H1 (cell line): ENCODE data around the gene P2RX5. TPM values are rescaled to one million over a fixed set of nuclear protein-coding genes. Genes with fewer than 3 reads are reported as not detected.

Source experiments
- CTCF ChIA-PET: fragments of 300-600 bp; sonication (Branson Sonifier 250); formaldehyde crosslinking; loops from one replicate; lab custom pipeline; 2021; ENCODE audit not compliant: partially characterized antibody; lab: Charles Lee
- POLR2A ChIA-PET: fragments of 300-600 bp; sonication (Branson Sonifier 250); formaldehyde crosslinking; loops from one replicate; lab custom pipeline; 2021; ENCODE audit warnings: inconsistent platforms; ENCODE audit not compliant: partially characterized antibody; lab: Charles Lee
- DNase-seq, 2 experiments: peaks; one replicate each; pipeline versions ENCODE4 v3.0.0 to v3.0.0-alpha.2; 2010 to 2022; ENCODE audit warnings: low spot score in 2 of 2, low read depth in 1 of 2, mixed read lengths in 1 of 2
- FAIRE-seq: peaks from 2 replicates; lab custom pipeline; 2011; peaks lifted over from hg19 to GRCh38; lab: Jason Lieb, UNC
- H2AFZ ChIP-seq: 2 replicates; pipeline ENCODE4 v1.8.1; 2012; ENCODE audit warnings: low read length, inconsistent platforms
- H2AK5ac ChIP-seq: 2 replicates; pipeline ENCODE4 v1.6.1; 2013; ENCODE audit warnings: low read depth, low read length
- H2BK120ac ChIP-seq: replicated peaks from 2 replicates; pipeline ENCODE3; 2013; ENCODE audit warnings: low read depth, low read length, inconsistent platforms
- H2BK12ac ChIP-seq: 2 replicates; pipeline ENCODE4 v1.6.1; 2013; ENCODE audit warnings: low read depth, low read length
- H2BK15ac ChIP-seq: 2 replicates; pipeline ENCODE4 v1.6.1; 2013; ENCODE audit warnings: low read length
- H2BK20ac ChIP-seq: 2 replicates; pipeline ENCODE4 v1.6.1; 2013; ENCODE audit warnings: low read length
- H2BK5ac ChIP-seq: 2 replicates; pipeline ENCODE4 v1.6.1; 2013; ENCODE audit warnings: low read depth, low read length
- H3K14ac ChIP-seq: 2 replicates; pipeline ENCODE4 v1.6.1; 2013; ENCODE audit warnings: inconsistent platforms; ENCODE audit not compliant: insufficient read length
- H3K18ac ChIP-seq: 2 replicates; pipeline ENCODE4 v1.6.1; 2013; ENCODE audit warnings: low read length; ENCODE audit errors: extremely low read depth
- H3K23ac ChIP-seq: 2 replicates; pipeline ENCODE4 v1.6.1; 2013; ENCODE audit warnings: inconsistent platforms; ENCODE audit not compliant: insufficient read length
- H3K23me2 ChIP-seq: 2 replicates; pipeline ENCODE4 v1.6.1; 2013; ENCODE audit warnings: low read depth, low read length
- H3K27ac ChIP-seq: 2 replicates; pipeline ENCODE4 v1.6.1; 2011; ENCODE audit warnings: low read depth, low read length, inconsistent platforms
- H3K27me3 ChIP-seq, 4 experiments: replicated peaks in 1 of 4; 1 replicate in 1 of 4; 2 replicates in 3 of 4; pipeline versions ENCODE4 v1.6.1 to v1.8.1; 2011 to 2013; ENCODE audit warnings: low read length in 3 of 4, mild to moderate bottlenecking in 3 of 4, inconsistent platforms in 2 of 4, mixed read lengths in 2 of 4, moderate library complexity in 1 of 4; ENCODE audit not compliant: control insufficient read depth in 3 of 4, insufficient read depth in 3 of 4; ENCODE audit errors: extremely low read depth in 1 of 4
- H3K36me3 ChIP-seq, 4 experiments: 2 replicates each; pipeline versions ENCODE4 v1.6.1 to v1.8.1; 2011 to 2013; ENCODE audit warnings: mild to moderate bottlenecking in 4 of 4, low read length in 3 of 4, moderate library complexity in 2 of 4, control low read depth in 1 of 4, inconsistent platforms in 1 of 4; ENCODE audit not compliant: insufficient read depth in 4 of 4, control insufficient read depth in 2 of 4
- H3K4ac ChIP-seq: replicated peaks from 2 replicates; pipeline ENCODE3; 2013; ENCODE audit warnings: low read length, low read depth, mixed read lengths, inconsistent platforms; ENCODE audit not compliant: insufficient read length
- H3K4me1 ChIP-seq, 4 experiments: replicated peaks in 1 of 4; 1 replicate in 1 of 4; 2 replicates in 3 of 4; pipeline versions ENCODE4 v1.6.1 to v1.8.1; 2011 to 2013; ENCODE audit warnings: low read length in 3 of 4, inconsistent platforms in 2 of 4, mixed read lengths in 1 of 4; ENCODE audit not compliant: insufficient read depth in 4 of 4, control insufficient read depth in 3 of 4
- H3K4me2 ChIP-seq, 2 experiments: 2 replicates each; pipeline versions ENCODE4 v1.6.1 to v1.8.1; 2011 to 2013; ENCODE audit warnings: low read depth in 2 of 2, low read length in 2 of 2, control low read depth in 1 of 2, inconsistent platforms in 1 of 2, mild to moderate bottlenecking in 1 of 2; ENCODE audit not compliant: insufficient read depth in 1 of 2
- H3K4me3 ChIP-seq, 4 experiments: fragments of 200-600, 300-600 bp in 1 of 4; sonication (generic), shearing (Covaris generic), sonication (Bioruptor Twin) in 1 of 4; 2 replicates each; pipeline versions ENCODE4 v1.5.1 to v1.8.1; 2011 to 2016; ENCODE audit warnings: low read length in 4 of 4, low read depth in 3 of 4, control low read depth in 2 of 4, inconsistent platforms in 2 of 4, mild to moderate bottlenecking in 2 of 4, mixed read lengths in 1 of 4, moderate library complexity in 1 of 4; ENCODE audit not compliant: insufficient read depth in 2 of 4; ENCODE audit errors: extremely low read depth in 1 of 4
- H3K56ac ChIP-seq: replicated peaks from 2 replicates; pipeline ENCODE3; 2013; ENCODE audit warnings: low read depth, mild to moderate bottlenecking, mixed read lengths, low read length, inconsistent platforms; ENCODE audit not compliant: insufficient read length
- H3K79me1 ChIP-seq: 2 replicates; pipeline ENCODE4 v1.6.1; 2013; ENCODE audit warnings: low read depth, low read length, control low read depth
- H3K79me2 ChIP-seq, 2 experiments: 2 replicates each; pipeline versions ENCODE4 v1.6.1 to v1.8.1; 2012 to 2013; ENCODE audit warnings: low read length in 2 of 2, mild to moderate bottlenecking in 2 of 2, inconsistent platforms in 1 of 2; ENCODE audit not compliant: insufficient read depth in 2 of 2, control insufficient read depth in 1 of 2
- H3K9ac ChIP-seq, 4 experiments: replicated peaks in 1 of 4; 1 replicate in 1 of 4; 2 replicates in 3 of 4; pipeline versions ENCODE4 v1.6.1 to v1.8.1; 2011 to 2013; ENCODE audit warnings: low read depth in 3 of 4, low read length in 3 of 4, control low read depth in 2 of 4, mild to moderate bottlenecking in 2 of 4, moderate library complexity in 2 of 4, inconsistent platforms in 1 of 4; ENCODE audit errors: extremely low read depth in 1 of 4
- H3K9me3 ChIP-seq, 2 experiments: 2 replicates each; pipeline versions ENCODE4 v1.6.1 to v1.8.1; 2012 to 2013; ENCODE audit warnings: mild to moderate bottlenecking in 2 of 2, moderate library complexity in 2 of 2, control low read depth in 1 of 2, inconsistent platforms in 1 of 2, low read depth in 1 of 2, low read length in 1 of 2, mixed read lengths in 1 of 2; ENCODE audit not compliant: insufficient read depth in 2 of 2
- H4K20me1 ChIP-seq, 2 experiments: replicated peaks in 1 of 2; 2 replicates each; pipeline versions ENCODE3 to v1.8.1; 2011 to 2013; ENCODE audit warnings: inconsistent platforms in 2 of 2, low read length in 2 of 2, mild to moderate bottlenecking in 1 of 2; ENCODE audit not compliant: insufficient read depth in 2 of 2, control insufficient read depth in 1 of 2
- H4K5ac ChIP-seq: 2 replicates; pipeline ENCODE4 v1.6.1; 2013; ENCODE audit warnings: low read length, low read depth, mixed read lengths, inconsistent platforms; ENCODE audit not compliant: insufficient read length
- H4K8ac ChIP-seq: 2 replicates; pipeline ENCODE4 v1.8.0; 2013; ENCODE audit warnings: mild to moderate bottlenecking, moderate library complexity, low read length, inconsistent platforms; ENCODE audit not compliant: insufficient read depth; ENCODE audit errors: extremely low read depth
- H4K91ac ChIP-seq: replicated peaks from 2 replicates; pipeline ENCODE3; 2013; ENCODE audit warnings: low read length, mixed read lengths, inconsistent platforms; ENCODE audit not compliant: insufficient read length
- CEBPB ChIP-seq: IDR thresholded peaks from 2 replicates; pipeline ENCODE4 v1.6.1; 2012; ENCODE audit warnings: low read depth, low read length
- E2F6 ChIP-seq: IDR thresholded peaks from 2 replicates; pipeline ENCODE4 v1.6.1; 2012; ENCODE audit warnings: inconsistent platforms
- EP300 ChIP-seq, 2 experiments: IDR thresholded peaks; 1 replicate in 1 of 2; 2 replicates in 1 of 2; pipeline ENCODE4 v1.6.1; 2011 to 2012; ENCODE audit warnings: low read depth in 2 of 2, low read length in 2 of 2, mild to moderate bottlenecking in 2 of 2, borderline replicate concordance in 1 of 2, inconsistent platforms in 1 of 2, moderate library complexity in 1 of 2
- JUND ChIP-seq: IDR thresholded peaks from 2 replicates; pipeline ENCODE4 v1.6.1; 2011; ENCODE audit warnings: mild to moderate bottlenecking, improper control_type of control experiment, low read length
- TEAD4 ChIP-seq: IDR thresholded peaks from 2 replicates; pipeline ENCODE4 v1.6.1; 2012; ENCODE audit warnings: low read depth, low read length, inconsistent platforms, mixed read lengths
- USF2 ChIP-seq: IDR thresholded peaks from 2 replicates; pipeline ENCODE4 v1.6.1; 2011; ENCODE audit warnings: low read length, improper control_type of control experiment
- WGBS, 2 experiments: shearing (Covaris generic) in 1 of 2; methylation state at CpG; one replicate each; pipeline versions ENCODE4 v1.1.6 to v1.1.7; 2013 to 2015; ENCODE audit warnings: low lambda C conversion rate in 2 of 2, mixed read lengths in 2 of 2, inconsistent platforms in 1 of 2, low coverage in 1 of 2, missing lambda C conversion rate in 1 of 2; ENCODE audit not compliant: insufficient replicate concordance in 2 of 2, insufficient coverage in 1 of 2, insufficient read length in 1 of 2; ENCODE audit errors: extremely low coverage in 1 of 2, missing lambda C conversion rate in 1 of 2; 5-methylcytosine and 5-hydroxymethylcytosine counted together
- polyA plus RNA-seq, 7 experiments: library from polyadenylated mRNA; depleted of rRNA in 3 of 7; stranded (reverse) in 5 of 7; unstranded in 2 of 7; fragments of >200 nt in 5 of 7; fragments of 200-250 nt in 2 of 7; gene quantifications; 1 replicate in 5 of 7; 2 replicates in 1 of 7; 4 replicates in 1 of 7; pipeline versions ENCODE4 v1.2.1 to v1.2.3, GENCODE V29; 2011 to 2013; ENCODE audit warnings: missing spikeins in 2 of 7, mixed read lengths in 2 of 7
- total RNA-seq: library from RNA; stranded (reverse); fragmentation: NEBNext Ultra II Directional; extraction: Animal tissue kit (Norgen Biotek cat#: 25700); gene quantifications from 2 replicates; pipeline ENCODE4 v1.2.1, GENCODE V29; 2021

The P2RX5 gene
- total and polyA plus RNA-seq, 2 of the 8 experiments (the other 6 are each of a cell fraction or from before 2014, with no cell fraction given) = 12.0 to 15.6 TPM

GRCh38 chr17:3672571-3672970 is 23.4 kb downstream of the P2RX5 start:
- peaks cover 0 to 5% of the 10 kb centered on the region in 2 experiments for H4K20me1 ChIP-seq
- 90% methylated on average over 4 of the region's 4 CpGs; no CpG with 5 or more reads in 1 of the 2 experiments for WGBS, 2 experiments

More at GRCh38 chr17:3672571-3672970, 23.4 kb downstream of the P2RX5 start:
- H3K23me2 ChIP-seq = peaks cover 9% of the 10 kb centered on the region; the same call in 1 of the 2 replicates
- H3K27ac ChIP-seq = no peak overlapping the region
- TF ChIP-seq TEAD4 = no peak
- TF ChIP-seq CEBPB = no peak
- TF ChIP-seq E2F6 = no peak
- no peak for TF ChIP-seq EP300 (IDR thresholded peaks at IDR 0.05; ENCODE audit: borderline replicate concordance in 1 of 2, low read depth in 2 of 2, low read length in 2 of 2)
- no peak for TF ChIP-seq USF2
- TF ChIP-seq JUND = no peak
- 0 out of 7 replicates have a peak, but pooled peaks cover 0 to 2% (median 0%) of the 10 kb centered on the region in 4 experiments for H3K27me3 ChIP-seq
- no peak overlapping the region for H3K4ac ChIP-seq
- H4K8ac ChIP-seq = no peak overlapping the region
- no peak overlapping the region for H2BK120ac ChIP-seq
- no peaks in the 10 kb centered on the region; a peak in 1 of 8 replicates for H3K36me3 ChIP-seq
- CTCF ChIA-PET = interaction anchor here (5.7 kb wide), 1 partner anchor 10 kb away, joined by 34 read pairs; no protein-coding TSS in a partner anchor
- POLR2A ChIA-PET = interaction anchor here (2.2 to 3.0 kb wide), 2 partner anchors 12 to 16 kb away, joined by 8 to 9 read pairs; no protein-coding TSS in a partner anchor
- H3K79me2 ChIP-seq = peaks cover 3 to 18% of the 10 kb centered on the region in 2 experiments; a peak in 3 of 4 replicates
- H4K5ac ChIP-seq = no peak overlapping the region
- no peak overlapping the region for H2BK12ac ChIP-seq
- H3K14ac ChIP-seq = no peak overlapping the region
- H2BK5ac ChIP-seq = no peak overlapping the region
- H2AK5ac ChIP-seq = no peak overlapping the region
- no peak overlapping the region for H3K56ac ChIP-seq
- no peaks in the 10 kb centered on the region for H3K79me1 ChIP-seq
- DNase-seq (no peak), FAIRE-seq (no peak)
- no peak overlapping the region for H4K91ac ChIP-seq
- no peak overlapping the region for H3K9ac ChIP-seq
- H3K4me2 ChIP-seq = no peak overlapping the region
- peaks cover under 1 to 3% (median 2%) of the 10 kb centered on the region in 4 experiments; a peak in 6 of 7 replicates for H3K4me1 ChIP-seq
- H2BK20ac ChIP-seq = no peak overlapping the region
- no peak overlapping the region for H3K4me3 ChIP-seq
- no peak overlapping the region for H2BK15ac ChIP-seq
- no peak overlapping the region for H3K18ac ChIP-seq
- H2AFZ ChIP-seq = no peak overlapping the region
- H3K23ac ChIP-seq = no peak overlapping the region
- H3K9me3 ChIP-seq = no peaks in the 10 kb centered on the region
